Renal cortex interstitium (tissue), 11 donors: ENCODE data around the gene LOXL1. TPM values are rescaled to one million over a fixed set of nuclear protein-coding genes. Genes with fewer than 3 reads are reported as not detected.

ENCODE experiments used
- DNase-seq, 11 donors: peaks; one replicate each; pipeline ENCODE4 v3.0.0-alpha.2; 2013; ENCODE audit warnings: low read depth in 9 of 11, low spot score in 4 of 11; ENCODE audit errors: extremely low read depth in 1 of 11
- polyA plus RNA-seq, 3 donors: library from polyadenylated mRNA; unstranded; fragments of 120-200 nt; gene quantifications; one replicate each; pipeline ENCODE4 v1.2.1, GENCODE V29; 2013; ENCODE audit not compliant: insufficient read length in 3 of 3

The LOXL1 gene
- polyA plus RNA-seq, 3 donors, result 64.1 to 84.0 (median 77.1) TPM

DNA sequence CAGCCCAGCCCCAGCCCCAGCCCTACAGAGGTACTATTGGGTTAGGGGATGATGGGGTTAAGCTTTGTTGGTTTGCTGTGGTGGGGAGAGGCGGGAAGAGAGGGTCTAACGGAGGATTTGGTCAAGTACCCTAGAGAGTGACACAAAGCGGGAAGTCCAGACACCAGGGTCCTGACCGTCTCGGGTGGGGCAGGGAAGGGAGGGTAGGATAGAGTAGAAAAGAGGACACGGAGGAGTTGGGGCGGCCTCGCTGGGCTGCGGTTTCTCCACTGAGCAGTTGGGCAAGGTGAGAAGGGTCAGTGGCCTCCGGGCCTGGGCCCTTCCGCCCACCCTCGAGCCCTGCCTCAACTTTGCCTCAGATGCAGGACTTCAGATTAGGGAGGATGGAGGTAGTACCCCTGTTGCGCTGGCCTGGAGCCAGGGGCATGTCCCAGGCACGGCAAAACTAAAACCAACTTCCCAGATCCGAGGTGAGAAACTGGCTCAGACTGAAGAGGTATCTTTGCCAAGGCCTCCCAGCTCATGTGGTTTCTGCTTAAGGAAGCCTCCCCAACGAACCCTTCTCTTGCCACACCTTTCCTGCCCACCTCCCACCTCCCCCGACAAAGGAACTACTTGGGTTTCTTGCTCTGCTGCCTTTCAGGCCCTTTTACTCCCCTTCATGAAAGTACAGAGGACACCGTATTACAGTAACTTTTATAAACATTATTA, 68.8 kb downstream of the LOXL1 start:
- DNase-seq, result no peak

DNA sequence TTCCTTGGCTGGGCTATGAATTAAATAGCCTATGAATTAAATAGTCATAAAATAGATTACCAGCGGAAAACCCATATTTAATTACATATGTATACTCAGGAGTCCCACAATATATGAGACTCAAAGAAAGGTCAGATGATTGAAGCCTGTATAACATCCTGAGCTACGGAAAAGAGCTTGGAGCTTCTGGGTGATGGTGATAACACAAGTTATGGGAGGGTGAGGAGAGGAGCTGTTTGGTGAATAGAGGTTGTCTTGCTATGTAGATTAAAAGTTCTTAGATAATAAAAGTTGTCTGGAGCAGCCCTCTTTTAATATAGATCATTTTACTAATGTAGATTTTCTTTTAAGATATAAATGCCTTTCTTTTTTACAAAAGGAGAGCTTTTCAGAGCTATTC, 70.0 kb downstream of the LOXL1 start:
- DNase-seq, result no peak

DNA sequence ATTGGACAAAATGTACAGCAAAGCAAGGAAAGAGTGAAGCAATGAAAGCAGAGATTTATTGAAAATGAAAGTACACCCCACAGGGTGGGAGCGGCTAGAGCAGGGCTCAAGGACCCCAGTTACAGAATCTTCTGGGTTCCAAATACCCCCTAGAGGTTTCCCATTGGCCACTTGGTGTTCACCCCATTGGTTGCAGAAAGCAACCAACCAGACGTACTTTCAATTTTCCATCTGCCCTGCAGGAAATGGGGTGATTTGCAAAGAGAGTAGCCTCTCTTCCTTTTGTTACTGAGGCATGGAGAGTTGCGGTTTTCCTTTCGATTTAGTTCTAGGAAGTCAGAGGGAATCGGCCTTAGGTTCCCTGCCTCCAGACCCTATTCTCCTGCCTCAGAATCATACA, 70.7 kb downstream of the LOXL1 start:
- DNase-seq, result no peak

DNA sequence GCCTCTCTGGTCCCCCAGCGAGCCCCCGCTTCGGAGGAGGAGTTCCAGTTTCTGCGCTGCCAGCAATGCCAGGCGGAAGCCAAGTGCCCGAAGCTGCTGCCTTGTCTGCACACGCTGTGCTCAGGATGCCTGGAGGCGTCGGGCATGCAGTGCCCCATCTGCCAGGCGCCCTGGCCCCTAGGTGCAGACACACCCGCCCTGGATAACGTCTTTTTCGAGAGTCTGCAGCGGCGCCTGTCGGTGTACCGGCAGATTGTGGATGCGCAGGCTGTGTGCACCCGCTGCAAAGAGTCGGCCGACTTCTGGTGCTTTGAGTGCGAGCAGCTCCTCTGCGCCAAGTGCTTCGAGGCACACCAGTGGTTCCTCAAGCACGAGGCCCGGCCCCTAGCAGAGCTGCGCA, 71.7 kb downstream of the LOXL1 start:
- no peak for DNase-seq

Other genes starting within 250 kb of the LOXL1 start
- 100 to 1,000 TPM; 149 to 194 (median 164) TPM for gene CD276, start 242.1 kb upstream of the LOXL1 start, polyA plus RNA-seq
- 10 to 100 TPM; 11.1 to 26.2 (median 22.8) TPM for gene INSYN1, start 173.1 kb upstream of the LOXL1 start, polyA plus RNA-seq
- not detected for gene TBC1D21, start 52.9 kb upstream of the LOXL1 start, polyA plus RNA-seq
- gene STOML1, start 65.8 kb downstream of the LOXL1 start, polyA plus RNA-seq, result 10 to 100 TPM; 12.2 to 14.3 (median 13.8) TPM
- 10 to 100 TPM; 26.9 to 39.2 (median 32.2) TPM for gene PML, start 68.3 kb downstream of the LOXL1 start, polyA plus RNA-seq
- gene GOLGA6A, start 156.1 kb downstream of the LOXL1 start, polyA plus RNA-seq, result under 1 TPM in 2 of 3 donors, not detected in 1; 0.24 to 0.51 TPM
- gene ISLR2, start 204.1 kb downstream of the LOXL1 start, polyA plus RNA-seq, result 1 to 10 TPM in 1 of 3 donors, under 1 TPM in 2; 0.68 to 1.4 (median 0.82) TPM
- 10 to 100 TPM; 47.2 to 77.4 (median 47.3) TPM for gene ISLR, start 247.2 kb downstream of the LOXL1 start, polyA plus RNA-seq